ENCODE measurements around the gene DEPDC5.
A peak's percentile ranks its signal among the peaks of the same experiment; 100 is the strongest.

Gene DEPDC5

GRCh38 chr22:31891366-31892079 lies 137.7 kb downstream of the DEPDC5 start:
- Histone ChIP-seq H3K27ac (ENCODE audit: low read length) (no peak overlapping the region), H3K9ac (ENCODE audit: low read depth, low read length) (no peak overlapping the region), H3K4me2 (ENCODE audit: insufficient read depth, low read length) (no peak overlapping the region), H3K27me3 (ENCODE audit: insufficient read depth, low read length, poor library complexity) (no peaks in the 10 kb centered on the region), H4K20me1 (ENCODE audit: insufficient read depth, low read length) (no peaks in the 10 kb centered on the region), H2AFZ (ENCODE audit: low read depth, low read length) (no peak overlapping the region), H3K4me3 (ENCODE audit: low read depth in 1 of 2, low read length in 2 of 2) (no peak overlapping the region), H3K36me3 (ENCODE audit: insufficient read depth, low read length) (peaks cover 30% of the 10 kb centered on the region), H3K79me2 (ENCODE audit: insufficient read depth, low read length) (no peaks in the 10 kb centered on the region), H3K9me3 (ENCODE audit: insufficient read depth, low read length, severe bottlenecking) (no peaks in the 10 kb centered on the region), H3K4me1 (ENCODE audit: insufficient read depth, low read length) (no peaks in the 10 kb centered on the region)
- ATAC-seq (ENCODE audit: insufficient read depth, low read depth), result 0 out of 3 replicates have a peak, but pooled peaks have one; percentile 35
- DNase-seq, result no peak
- TF ChIP-seq CTCF (IDR thresholded peaks at IDR 0.05; ENCODE audit: borderline replicate concordance, extremely low read depth, low read length, poor library complexity, severe bottlenecking) (no peak), EZH2 (IDR thresholded peaks at IDR 0.05; ENCODE audit: borderline replicate concordance, low read depth, low read length, severe bottlenecking) (no peak)

GRCh38 chr22:31892080-31892433 lies 138.2 kb downstream of the DEPDC5 start:
- no peaks in the 10 kb centered on the region for H3K4me1 ChIP-seq (ENCODE audit: insufficient read depth, low read length)
- H2AFZ ChIP-seq (ENCODE audit: low read depth, low read length), result no peak overlapping the region
- H3K79me2 ChIP-seq (ENCODE audit: insufficient read depth, low read length), result no peaks in the 10 kb centered on the region
- DNase-seq (no peak), ATAC-seq (ENCODE audit: insufficient read depth, low read depth) (no peak)
- no peaks in the 10 kb centered on the region for H3K9me3 ChIP-seq (ENCODE audit: insufficient read depth, low read length, severe bottlenecking)
- H3K4me2 ChIP-seq (ENCODE audit: insufficient read depth, low read length), result no peak overlapping the region
- H3K27ac ChIP-seq (ENCODE audit: low read length), result no peak overlapping the region
- H3K36me3 ChIP-seq (ENCODE audit: insufficient read depth, low read length), result peaks cover 31% of the 10 kb centered on the region
- no peaks in the 10 kb centered on the region for H3K27me3 ChIP-seq (ENCODE audit: insufficient read depth, low read length, poor library complexity)
- H3K9ac ChIP-seq (ENCODE audit: low read depth, low read length), result no peak overlapping the region
- TF ChIP-seq EZH2 (IDR thresholded peaks at IDR 0.05; ENCODE audit: borderline replicate concordance, low read depth, low read length, severe bottlenecking) (no peak), CTCF (IDR thresholded peaks at IDR 0.05; ENCODE audit: borderline replicate concordance, extremely low read depth, low read length, poor library complexity, severe bottlenecking) (no peak)
- no peaks in the 10 kb centered on the region for H4K20me1 ChIP-seq (ENCODE audit: insufficient read depth, low read length)
- no peak overlapping the region for H3K4me3 ChIP-seq (ENCODE audit: low read depth in 1 of 2, low read length in 2 of 2)

DNA sequence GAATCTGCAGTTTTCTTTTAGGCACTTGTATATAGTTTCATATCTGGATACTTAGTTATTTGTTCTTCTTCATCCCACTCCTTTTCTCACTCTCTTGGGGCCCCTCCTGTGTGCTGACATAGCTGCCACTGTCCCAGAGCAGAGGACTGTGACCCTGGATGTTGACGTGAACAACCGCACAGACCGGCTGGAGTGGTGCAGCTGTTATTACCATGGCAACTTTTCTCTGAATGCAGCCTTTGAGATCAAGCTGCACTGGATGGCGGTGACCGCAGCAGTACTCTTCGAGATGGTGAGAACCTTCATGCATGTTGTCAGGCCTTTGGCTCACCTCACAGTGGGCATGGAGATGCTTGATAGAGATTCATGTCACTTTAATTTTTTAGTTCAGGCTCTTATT lies 139.6 kb downstream of the DEPDC5 start:
- DNase-seq, result no peak
- H3K9me3 ChIP-seq (ENCODE audit: insufficient read depth, low read length, severe bottlenecking), result no peaks in the 10 kb centered on the region
- TF ChIP-seq CTCF (IDR thresholded peaks at IDR 0.05; ENCODE audit: borderline replicate concordance, extremely low read depth, low read length, poor library complexity, severe bottlenecking) (no peak), EZH2 (IDR thresholded peaks at IDR 0.05; ENCODE audit: borderline replicate concordance, low read depth, low read length, severe bottlenecking) (no peak)
- H3K79me2 ChIP-seq (ENCODE audit: insufficient read depth, low read length), result no peaks in the 10 kb centered on the region
- no peak overlapping the region for H3K9ac ChIP-seq (ENCODE audit: low read depth, low read length)
- H3K4me1 ChIP-seq (ENCODE audit: insufficient read depth, low read length), result no peaks in the 10 kb centered on the region
- H4K20me1 ChIP-seq (ENCODE audit: insufficient read depth, low read length), result no peaks in the 10 kb centered on the region
- no peak overlapping the region for H2AFZ ChIP-seq (ENCODE audit: low read depth, low read length)
- H3K27me3 ChIP-seq (ENCODE audit: insufficient read depth, low read length, poor library complexity), result no peaks in the 10 kb centered on the region
- peaks cover 44% of the 10 kb centered on the region for H3K36me3 ChIP-seq (ENCODE audit: insufficient read depth, low read length)
- no peak overlapping the region for H3K4me2 ChIP-seq (ENCODE audit: insufficient read depth, low read length)
- no peak for ATAC-seq (ENCODE audit: insufficient read depth, low read depth)
- no peak overlapping the region for H3K27ac ChIP-seq (ENCODE audit: low read length)
- no peak overlapping the region for H3K4me3 ChIP-seq (ENCODE audit: low read depth in 1 of 2, low read length in 2 of 2)

Measured in DND-41 (cell line).